DOHH2 (cell line): ENCODE measurements around the gene ELK4.

ENCODE experiments used
- CTCF ChIP-seq: fragments of 200-600 bp; sonication (generic); IDR thresholded peaks from one replicate; pipeline ENCODE4 v1.5.1; 2014; ENCODE audit warnings: antibody characterized with exemption, mild to moderate bottlenecking, low read depth, low read length; ENCODE audit not compliant: poor library complexity, severe bottlenecking
- EZH2phosphoT487 ChIP-seq: fragments of 200-600 bp; sonication (generic); IDR thresholded peaks from 2 replicates; pipeline ENCODE4 v1.6.1; 2017; ENCODE audit warnings: borderline replicate concordance, mild to moderate bottlenecking, antibody characterized with exemption, low read length, moderate library complexity, mixed read lengths

DNA sequence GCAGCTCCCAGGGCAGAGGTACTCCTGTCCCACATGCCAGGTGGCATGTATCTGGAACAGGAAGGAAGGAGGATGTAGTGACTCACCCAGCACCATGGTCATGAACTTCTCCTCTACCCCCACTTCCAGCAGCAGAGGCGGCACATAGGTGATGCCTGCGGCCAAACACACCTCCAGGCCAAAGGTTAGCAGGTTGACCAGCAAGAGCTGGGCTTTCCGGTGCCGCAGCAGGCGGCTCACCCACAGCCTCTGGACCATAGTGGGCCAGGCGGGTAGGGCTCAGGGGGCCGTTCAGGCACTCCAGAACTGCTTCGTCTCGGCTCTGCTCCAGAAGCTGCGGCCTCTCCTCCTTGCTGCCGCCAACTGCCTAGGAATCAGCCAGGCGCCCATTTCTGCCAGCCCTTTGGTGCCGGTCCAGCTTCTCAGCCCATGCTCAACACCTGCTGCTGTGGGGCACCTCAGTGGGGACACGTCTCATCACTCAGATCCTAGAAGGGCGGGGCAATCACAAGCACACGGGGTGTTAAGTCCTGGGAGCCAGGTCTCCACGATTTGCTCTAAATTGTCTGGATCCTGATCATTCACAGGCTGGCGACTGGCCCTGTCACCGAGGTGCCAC is 32.7 kb upstream of the ELK4 start:
- TF ChIP-seq CTCF, result no peak
- no peak for TF ChIP-seq EZH2phosphoT487
